Retina (tissue), 1 donor: ENCODE data around the gene APOF.
"Not testable (repeated sequence)": the region's sequence is repeated elsewhere in the genome, so short reads cannot be mapped to it uniquely, and the experiment has no call there.

ENCODE experiments used
- DNase-seq: peaks from one replicate; pipeline ENCODE4 v3.0.0-alpha.2; 2016

APOF gene

GRCh38 chr12:56362130-56363059 is at the start of gene APOF:
APOF (minus strand) TSS chr12:56362857; CDS start chr12:56362745, 112 bp downstream.
- DNase-seq, result no peak

- no peak for DNase-seq
These were observed 49.4 kb upstream of the APOF start for GRCh38 chr12:56411781-56412639.

- DNase-seq, result no peak
These were observed 48.1 kb upstream of the APOF start for GRCh38 chr12:56410768-56411167.

- DNase-seq, result no peak
These were observed 46.3 kb upstream of the APOF start for GRCh38 chr12:56408799-56409417.

- DNase-seq, result not testable (repeated sequence)
These were observed 41.6 kb upstream of the APOF start for GRCh38 chr12:56404227-56404626.

GRCh38 chr12:56401612-56402011 is 39.0 kb upstream of the APOF start:
- DNase-seq, result not testable (repeated sequence)

GRCh38 chr12:56401125-56401524 is 38.5 kb upstream of the APOF start:
- DNase-seq, result not testable (repeated sequence)

GRCh38 chr12:56399466-56399865 is 36.8 kb upstream of the APOF start:
- not testable (repeated sequence) for DNase-seq

GRCh38 chr12:56398324-56398723 is 35.7 kb upstream of the APOF start:
- no peak for DNase-seq

- DNase-seq, result no peak
These were observed 29.7 kb upstream of the APOF start for GRCh38 chr12:56392331-56392730.

GRCh38 chr12:56391721-56392120 is 29.1 kb upstream of the APOF start:
- DNase-seq, result no peak

GRCh38 chr12:56389412-56389811 is 26.8 kb upstream of the APOF start:
- DNase-seq, result no peak

- no peak for DNase-seq
These were observed 24.6 kb upstream of the APOF start for GRCh38 chr12:56387152-56387736.

- no peak for DNase-seq
These were observed 23.2 kb upstream of the APOF start for GRCh38 chr12:56385873-56386272.

GRCh38 chr12:56382611-56383010 is 20.0 kb upstream of the APOF start:
- no peak for DNase-seq

- no peak for DNase-seq
These were observed 15.3 kb upstream of the APOF start for GRCh38 chr12:56377989-56378316.

GRCh38 chr12:56377310-56377988 is 14.8 kb upstream of the APOF start:
- no peak for DNase-seq

GRCh38 chr12:56375598-56376434 is 13.2 kb upstream of the APOF start:
- DNase-seq, result no peak

- DNase-seq, result no peak
These were observed 12.3 kb upstream of the APOF start for GRCh38 chr12:56374726-56375597.

GRCh38 chr12:56373515-56373914 is 10.9 kb upstream of the APOF start:
- no peak for DNase-seq
